SU-DHL-6 (cell line): ENCODE measurements around the gene ACAD10.

ENCODE experiments used
- H2AFZ ChIP-seq: fragments of 200-600 bp; sonication (generic); 2 replicates; pipeline ENCODE4 v1.6.1; 2014; ENCODE audit warnings: low read depth, mild to moderate bottlenecking, moderate library complexity, mixed read lengths, antibody characterized with exemption, low read length; ENCODE audit not compliant: severe bottlenecking
- H3F3A ChIP-seq: fragments of 200-600 bp; shearing (Covaris generic); 2 replicates; pipeline ENCODE4 v1.6.0; 2016; ENCODE audit warnings: antibody characterized with exemption, mild to moderate bottlenecking; ENCODE audit not compliant: insufficient read depth
- H3K27ac ChIP-seq: fragments of 200-600 bp; sonication (generic); 2 replicates; pipeline ENCODE4 v1.5.1; 2016; ENCODE audit warnings: low read depth, mild to moderate bottlenecking, low read length, moderate library complexity, mixed read lengths
- H3K27me3 ChIP-seq: fragments of 200-600 bp; sonication (generic), shearing (Covaris generic); 2 replicates; pipeline ENCODE4 v1.6.0; 2014; ENCODE audit warnings: mild to moderate bottlenecking, low read length
- H3K36me3 ChIP-seq: fragments of 200-600 bp; sonication (generic); 2 replicates; pipeline ENCODE4 v1.6.1; 2014; ENCODE audit warnings: mild to moderate bottlenecking, low read length, mixed read lengths
- H3K4me2 ChIP-seq: fragments of 300-600, 200-600 bp; shearing (Covaris generic), sonication (generic); 2 replicates; pipeline ENCODE4 v1.6.0; 2014; ENCODE audit warnings: low read length, low read depth, mild to moderate bottlenecking; ENCODE audit not compliant: poor library complexity, severe bottlenecking
- H3K4me3 ChIP-seq: fragments of 200-600 bp; sonication (generic); 2 replicates; pipeline ENCODE4 v1.5.1; 2014; ENCODE audit warnings: antibody characterized with exemption, low read length, mild to moderate bottlenecking, mixed read lengths; ENCODE audit not compliant: insufficient read depth, poor library complexity, severe bottlenecking
- H3K79me2 ChIP-seq: fragments of 200-600 bp; sonication (generic); 2 replicates; pipeline ENCODE4 v1.6.1; 2014; ENCODE audit warnings: mild to moderate bottlenecking, low read length, moderate library complexity; ENCODE audit not compliant: insufficient read depth
- H3K9ac ChIP-seq: fragments of 200-600 bp; sonication (generic); 2 replicates; pipeline ENCODE4 v1.7.0; 2014; ENCODE audit warnings: mild to moderate bottlenecking, low read length
- H3K9me2 ChIP-seq: fragments of 200-600 bp; sonication (generic); replicated peaks from 2 replicates; pipeline ENCODE4 v1.6.1; 2014; ENCODE audit warnings: low read length; ENCODE audit not compliant: insufficient read depth
- H3K9me3 ChIP-seq: fragments of 200-600 bp; sonication (generic); 2 replicates; pipeline ENCODE4 v1.6.1; 2014; ENCODE audit warnings: low read length, mixed read lengths; ENCODE audit not compliant: insufficient read depth
- H4K20me1 ChIP-seq: fragments of 200-600 bp; sonication (generic); 2 replicates; pipeline ENCODE4 v1.6.1; 2014; ENCODE audit warnings: low read depth, mild to moderate bottlenecking, antibody characterized with exemption, low read length, moderate library complexity, mixed read lengths
- EZH2phosphoT487 ChIP-seq: fragments of 200-600 bp; sonication (generic), shearing (Covaris generic); conservative IDR thresholded peaks from 2 replicates; pipeline ENCODE4 v1.6.1; 2018; ENCODE audit warnings: mild to moderate bottlenecking, antibody characterized with exemption, low read length, moderate library complexity, mixed read lengths
- TF ChIP-seq, protein P1 (sequence below): fragments of 200-600 bp; sonication (generic); IDR thresholded peaks from one replicate; pipeline ENCODE4 v1.5.1; 2017; ENCODE audit warnings: antibody characterized with exemption, mild to moderate bottlenecking, low read length, moderate library complexity; ENCODE audit not compliant: insufficient read depth, poor library complexity, severe bottlenecking

The ACAD10 gene

GRCh38 chr12:111789779-111790178, 103.9 kb downstream of the ACAD10 start:
- Histone ChIP-seq H3K9me2 (no peaks in the 10 kb centered on the region), H3K36me3 (no peaks in the 10 kb centered on the region), H3K79me2 (no peaks in the 10 kb centered on the region), H3K27ac (no peak overlapping the region), H3K9me3 (no peaks in the 10 kb centered on the region), H3F3A (no peaks in the 10 kb centered on the region), H3K9ac (no peak overlapping the region), H3K27me3 (no peaks in the 10 kb centered on the region), H2AFZ (no peak overlapping the region), H3K4me3 (no peak overlapping the region), H3K4me2 (no peak overlapping the region), H4K20me1 (no peaks in the 10 kb centered on the region)
- no peak for TF ChIP-seq EZH2phosphoT487
- TF ChIP-seq, protein P1, sequence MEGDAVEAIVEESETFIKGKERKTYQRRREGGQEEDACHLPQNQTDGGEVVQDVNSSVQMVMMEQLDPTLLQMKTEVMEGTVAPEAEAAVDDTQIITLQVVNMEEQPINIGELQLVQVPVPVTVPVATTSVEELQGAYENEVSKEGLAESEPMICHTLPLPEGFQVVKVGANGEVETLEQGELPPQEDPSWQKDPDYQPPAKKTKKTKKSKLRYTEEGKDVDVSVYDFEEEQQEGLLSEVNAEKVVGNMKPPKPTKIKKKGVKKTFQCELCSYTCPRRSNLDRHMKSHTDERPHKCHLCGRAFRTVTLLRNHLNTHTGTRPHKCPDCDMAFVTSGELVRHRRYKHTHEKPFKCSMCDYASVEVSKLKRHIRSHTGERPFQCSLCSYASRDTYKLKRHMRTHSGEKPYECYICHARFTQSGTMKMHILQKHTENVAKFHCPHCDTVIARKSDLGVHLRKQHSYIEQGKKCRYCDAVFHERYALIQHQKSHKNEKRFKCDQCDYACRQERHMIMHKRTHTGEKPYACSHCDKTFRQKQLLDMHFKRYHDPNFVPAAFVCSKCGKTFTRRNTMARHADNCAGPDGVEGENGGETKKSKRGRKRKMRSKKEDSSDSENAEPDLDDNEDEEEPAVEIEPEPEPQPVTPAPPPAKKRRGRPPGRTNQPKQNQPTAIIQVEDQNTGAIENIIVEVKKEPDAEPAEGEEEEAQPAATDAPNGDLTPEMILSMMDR = no peak

- no peak overlapping the region for H3K27ac ChIP-seq
- H4K20me1 ChIP-seq = no peaks in the 10 kb centered on the region
- no peak overlapping the region for H3K9ac ChIP-seq
- no peaks in the 10 kb centered on the region for H3K27me3 ChIP-seq
- H3F3A ChIP-seq = no peaks in the 10 kb centered on the region
- H3K9me2 ChIP-seq = no peaks in the 10 kb centered on the region
- TF ChIP-seq, protein P1 = no peak
- no peak for TF ChIP-seq EZH2phosphoT487
- no peak overlapping the region for H3K4me3 ChIP-seq
- no peak overlapping the region for H3K4me2 ChIP-seq
- no peak overlapping the region for H2AFZ ChIP-seq
- no peaks in the 10 kb centered on the region for H3K79me2 ChIP-seq
- no peaks in the 10 kb centered on the region for H3K9me3 ChIP-seq
- no peaks in the 10 kb centered on the region for H3K36me3 ChIP-seq
These were observed 105.7 kb downstream of the ACAD10 start for GRCh38 chr12:111791507-111791906.

- Histone ChIP-seq H3K27me3 (no peaks in the 10 kb centered on the region), H4K20me1 (no peaks in the 10 kb centered on the region), H3F3A (no peaks in the 10 kb centered on the region), H3K9ac (no peak overlapping the region), H3K79me2 (no peaks in the 10 kb centered on the region), H3K9me3 (no peaks in the 10 kb centered on the region), H3K27ac (no peak overlapping the region), H3K9me2 (no peaks in the 10 kb centered on the region), H3K36me3 (no peaks in the 10 kb centered on the region), H3K4me3 (no peak overlapping the region), H3K4me2 (no peak overlapping the region), H2AFZ (no peak overlapping the region)
- TF ChIP-seq, protein P1 = no peak
- no peak for TF ChIP-seq EZH2phosphoT487
These were observed 106.5 kb downstream of the ACAD10 start for GRCh38 chr12:111792155-111792855.
